K562 (cell line): ENCODE results near the gene DLGAP1. TPM values are rescaled to one million over a fixed set of nuclear protein-coding genes. Genes with fewer than 3 reads are reported as not detected.

Experiments
- BACH1 ChIP-seq: fragments of 200-800 bp; sonication (Bioruptor generic); IDR thresholded peaks from 2 replicates; pipeline ENCODE4 v1.6.1; 2016; ENCODE audit warnings: missing genetic modification characterization, missing compliant biosample characterization
- BRD4 ChIP-seq: fragments of 200-600 bp; sonication (generic); IDR thresholded peaks from 2 replicates; pipeline ENCODE4 v1.6.1; 2017; ENCODE audit warnings: inconsistent platforms
- CXXC5 ChIP-seq: fragments of 250-450 bp; sonication (Bioruptor Pico); IDR thresholded peaks from 2 replicates; pipeline ENCODE4 v1.8.0; 2022; ENCODE audit warnings: inconsistent platforms, mild to moderate bottlenecking, moderate library complexity
- ETV5 ChIP-seq: sonication (generic); formaldehyde crosslinking; IDR thresholded peaks from 2 replicates; pipeline ENCODE4 v1.4.0; 2020; ENCODE audit warnings: low read depth, mild to moderate bottlenecking, missing genetic modification reagents
- HDAC1 ChIP-seq, 2 experiments: fragments of 450-650 bp; IDR thresholded peaks; 2 replicates each; pipeline ENCODE4 v1.6.1; 2016 to 2017; ENCODE audit warnings: inconsistent platforms in 1 of 2, mild to moderate bottlenecking in 1 of 2, moderate library complexity in 1 of 2
- KDM5B ChIP-seq: fragments of 200-600 bp; sonication (generic); IDR thresholded peaks from 2 replicates; pipeline ENCODE4 v1.6.1; 2012; ENCODE audit warnings: low read depth, mild to moderate bottlenecking, moderate library complexity, low read length, control low read depth, inconsistent platforms; ENCODE audit not compliant: insufficient replicate concordance
- MEF2D ChIP-seq: conservative IDR thresholded peaks from 2 replicates; pipeline ENCODE4 v1.6.1; 2016; ENCODE audit warnings: low read depth, missing genetic modification characterization, missing compliant biosample characterization
- NELFE ChIP-seq: IDR thresholded peaks from 2 replicates; pipeline ENCODE4 v1.6.1; 2011; ENCODE audit warnings: mild to moderate bottlenecking; ENCODE audit not compliant: insufficient read depth, insufficient read length
- NFATC3 ChIP-seq: fragments of 450-650 bp; IDR thresholded peaks from 2 replicates; pipeline ENCODE4 v1.6.1; 2017; ENCODE audit warnings: mild to moderate bottlenecking
- POLR2B ChIP-seq: fragments of 450-650 bp; IDR thresholded peaks from 2 replicates; pipeline ENCODE4 v1.6.1; 2018; ENCODE audit warnings: low read depth; ENCODE audit not compliant: partially characterized antibody
- SAP30 ChIP-seq: fragments of 200-600 bp; sonication (generic); IDR thresholded peaks from 2 replicates; pipeline ENCODE4 v1.6.1; 2012; ENCODE audit warnings: borderline replicate concordance, low read depth, mild to moderate bottlenecking, moderate library complexity, low read length, control low read depth, inconsistent platforms; ENCODE audit not compliant: insufficient read depth, poor library complexity, severe bottlenecking
- SRSF1 ChIP-seq: fragments of 200-400 bp; formaldehyde crosslinking; IDR thresholded peaks from 2 replicates; pipeline ENCODE4 v1.6.1; 2017; ENCODE audit warnings: mild to moderate bottlenecking, low read depth, low read length, moderate library complexity
- SUPT5H ChIP-seq: fragments of 450-650 bp; IDR thresholded peaks from 2 replicates; pipeline ENCODE4 v1.6.1; 2016
- ZNF253 ChIP-seq: fragments of 250-450 bp; sonication (Bioruptor Pico); conservative IDR thresholded peaks from 2 replicates; pipeline ENCODE4 v1.6.1; 2021; ENCODE audit warnings: mild to moderate bottlenecking
- ZNF316 ChIP-seq: fragments of 450-650 bp; IDR thresholded peaks from 2 replicates; pipeline ENCODE4 v1.6.1; 2016
- ZNF507 ChIP-seq: conservative IDR thresholded peaks from 2 replicates; pipeline ENCODE4 v1.6.1; 2017; ENCODE audit warnings: missing genetic modification characterization, missing compliant biosample characterization
- ZNF583 ChIP-seq: fragments of 250-450 bp; sonication (Bioruptor Pico); IDR thresholded peaks from 2 replicates; pipeline ENCODE4 v1.4.0; 2020
- polyA plus RNA-seq, 8 experiments: library from polyadenylated mRNA; depleted of rRNA in 4 of 8; stranded (reverse) in 5 of 8; unstranded in 3 of 8; fragments of >200 nt; fragmentation: Nextera tagmentation in 2 of 8; fragmentation: Illumina TruSeq in 1 of 8; extraction: Ambion mirVana in 2 of 8; extraction: Trizol in 1 of 8; gene quantifications; 2 replicates each; pipeline versions ENCODE4 v1.2.1 to v1.2.3, GENCODE V29; 2011 to 2014; ENCODE audit warnings: inconsistent platforms in 1 of 8, missing spikeins in 1 of 8
- total RNA-seq, 7 experiments: library from RNA; depleted of rRNA in 6 of 7; stranded (reverse); fragments of >200 nt in 6 of 7; fragmentation: Illumina TruSeq in 2 of 7; extraction: Trizol in 2 of 7; gene quantifications; 2 replicates each; pipeline versions ENCODE4 v1.2.1 to v1.2.3, GENCODE V29; 2011 to 2021; ENCODE audit warnings: low replicate concordance in 1 of 7
- TF ChIP-seq, protein P1 (sequence below): fragments of 150-350 bp; conservative IDR thresholded peaks from 2 replicates; pipeline ENCODE4 v1.6.1; 2014; ENCODE audit warnings: low read length
- TF ChIP-seq, protein P2 (sequence below): fragments of 250-450 bp; sonication (Bioruptor Pico); IDR thresholded peaks from 2 replicates; pipeline ENCODE4 v1.4.0; 2020; ENCODE audit warnings: mild to moderate bottlenecking, moderate library complexity
- TF ChIP-seq, protein P3 (sequence below): sonication (generic); formaldehyde crosslinking; IDR thresholded peaks from 2 replicates; pipeline ENCODE4 v1.8.1; 2023; ENCODE audit warnings: mild to moderate bottlenecking, missing genetic modification reagents

DLGAP1 gene
- total and polyA plus RNA-seq, 9 of the 15 experiments (the other 6 are each of a cell fraction or from before 2014, with no cell fraction given): 0.04 to 0.22 (median 0.08) TPM

DNA sequence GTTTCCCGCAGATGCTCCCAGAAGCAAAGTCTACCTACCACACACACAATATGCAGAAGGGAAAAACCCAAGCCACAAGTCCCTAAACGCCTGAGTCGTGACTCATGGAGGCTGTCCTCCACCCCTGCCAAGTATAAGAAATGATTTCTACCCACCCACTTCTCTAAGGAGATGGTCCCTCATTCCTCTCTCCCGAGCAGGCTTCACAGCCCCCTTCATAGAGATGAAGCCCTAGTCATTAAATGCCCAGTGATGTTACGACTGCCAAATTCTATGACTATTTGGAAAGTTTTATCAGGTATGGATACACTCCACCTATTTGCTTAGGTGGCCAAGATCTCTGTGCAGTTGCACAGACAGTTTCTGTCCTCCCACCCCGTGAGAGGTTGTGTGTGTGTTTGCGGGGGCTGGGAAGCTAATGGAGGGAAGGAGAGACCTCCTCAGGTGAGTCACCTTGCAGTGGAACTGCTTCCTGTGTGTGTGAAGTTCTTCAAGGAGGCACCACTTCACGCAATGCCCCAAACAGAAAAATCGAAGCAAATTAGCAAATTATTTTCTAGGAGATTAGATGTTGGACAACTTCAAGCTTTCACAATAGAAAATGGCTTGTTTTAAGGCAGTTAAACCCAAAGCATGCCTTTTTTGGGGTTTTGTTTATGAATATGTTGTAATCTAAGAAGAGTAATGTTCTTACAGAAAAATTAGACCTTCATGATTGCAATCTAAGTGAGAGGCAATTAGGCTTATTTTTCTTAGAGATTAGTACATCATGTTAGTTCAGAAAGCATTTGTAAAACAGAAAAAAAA lies 830.0 kb downstream of the DLGAP1 start (continued):
- TF ChIP-seq SUPT5H (peak; percentile 18; the same call in 1 of the 2 replicates), POLR2B (peak; percentile 69), HDAC1 (IDR thresholded peaks at IDR 0.05) (0 out of 4 replicates have a peak, but pooled peaks of 1 of the 2 experiments have one; percentile 41), ETV5 (CRISPR knock-in tag) (peak; percentile 81), SAP30 (no peak), ZNF316 (no peak), ZNF253 (no peak), ZNF583 (CRISPR knock-in tag) (0 out of 2 replicates have a peak, but pooled peaks have one; percentile 17), MEF2D (tag) (peak; percentile 51; the same call in 1 of the 2 replicates), BRD4 (peak; percentile 91), ZNF507 (tag) (no peak), BACH1 (tag) (peak; percentile 13), CXXC5 (CRISPR knock-in tag) (peak; percentile 55), NFATC3 (peak; percentile 41; the same call in 1 of the 2 replicates), KDM5B (peak; percentile 70), NELFE (no peak), SRSF1 (no peak)
- TF ChIP-seq, protein P1, sequence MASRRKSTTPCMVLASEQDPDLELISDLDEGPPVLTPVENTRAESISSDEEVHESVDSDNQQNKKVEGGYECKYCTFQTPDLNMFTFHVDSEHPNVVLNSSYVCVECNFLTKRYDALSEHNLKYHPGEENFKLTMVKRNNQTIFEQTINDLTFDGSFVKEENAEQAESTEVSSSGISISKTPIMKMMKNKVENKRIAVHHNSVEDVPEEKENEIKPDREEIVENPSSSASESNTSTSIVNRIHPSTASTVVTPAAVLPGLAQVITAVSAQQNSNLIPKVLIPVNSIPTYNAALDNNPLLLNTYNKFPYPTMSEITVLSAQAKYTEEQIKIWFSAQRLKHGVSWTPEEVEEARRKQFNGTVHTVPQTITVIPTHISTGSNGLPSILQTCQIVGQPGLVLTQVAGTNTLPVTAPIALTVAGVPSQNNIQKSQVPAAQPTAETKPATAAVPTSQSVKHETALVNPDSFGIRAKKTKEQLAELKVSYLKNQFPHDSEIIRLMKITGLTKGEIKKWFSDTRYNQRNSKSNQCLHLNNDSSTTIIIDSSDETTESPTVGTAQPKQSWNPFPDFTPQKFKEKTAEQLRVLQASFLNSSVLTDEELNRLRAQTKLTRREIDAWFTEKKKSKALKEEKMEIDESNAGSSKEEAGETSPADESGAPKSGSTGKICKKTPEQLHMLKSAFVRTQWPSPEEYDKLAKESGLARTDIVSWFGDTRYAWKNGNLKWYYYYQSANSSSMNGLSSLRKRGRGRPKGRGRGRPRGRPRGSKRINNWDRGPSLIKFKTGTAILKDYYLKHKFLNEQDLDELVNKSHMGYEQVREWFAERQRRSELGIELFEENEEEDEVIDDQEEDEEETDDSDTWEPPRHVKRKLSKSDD: 0 out of 2 replicates have a peak, but pooled peaks have one; percentile 73
- TF ChIP-seq, protein P2, sequence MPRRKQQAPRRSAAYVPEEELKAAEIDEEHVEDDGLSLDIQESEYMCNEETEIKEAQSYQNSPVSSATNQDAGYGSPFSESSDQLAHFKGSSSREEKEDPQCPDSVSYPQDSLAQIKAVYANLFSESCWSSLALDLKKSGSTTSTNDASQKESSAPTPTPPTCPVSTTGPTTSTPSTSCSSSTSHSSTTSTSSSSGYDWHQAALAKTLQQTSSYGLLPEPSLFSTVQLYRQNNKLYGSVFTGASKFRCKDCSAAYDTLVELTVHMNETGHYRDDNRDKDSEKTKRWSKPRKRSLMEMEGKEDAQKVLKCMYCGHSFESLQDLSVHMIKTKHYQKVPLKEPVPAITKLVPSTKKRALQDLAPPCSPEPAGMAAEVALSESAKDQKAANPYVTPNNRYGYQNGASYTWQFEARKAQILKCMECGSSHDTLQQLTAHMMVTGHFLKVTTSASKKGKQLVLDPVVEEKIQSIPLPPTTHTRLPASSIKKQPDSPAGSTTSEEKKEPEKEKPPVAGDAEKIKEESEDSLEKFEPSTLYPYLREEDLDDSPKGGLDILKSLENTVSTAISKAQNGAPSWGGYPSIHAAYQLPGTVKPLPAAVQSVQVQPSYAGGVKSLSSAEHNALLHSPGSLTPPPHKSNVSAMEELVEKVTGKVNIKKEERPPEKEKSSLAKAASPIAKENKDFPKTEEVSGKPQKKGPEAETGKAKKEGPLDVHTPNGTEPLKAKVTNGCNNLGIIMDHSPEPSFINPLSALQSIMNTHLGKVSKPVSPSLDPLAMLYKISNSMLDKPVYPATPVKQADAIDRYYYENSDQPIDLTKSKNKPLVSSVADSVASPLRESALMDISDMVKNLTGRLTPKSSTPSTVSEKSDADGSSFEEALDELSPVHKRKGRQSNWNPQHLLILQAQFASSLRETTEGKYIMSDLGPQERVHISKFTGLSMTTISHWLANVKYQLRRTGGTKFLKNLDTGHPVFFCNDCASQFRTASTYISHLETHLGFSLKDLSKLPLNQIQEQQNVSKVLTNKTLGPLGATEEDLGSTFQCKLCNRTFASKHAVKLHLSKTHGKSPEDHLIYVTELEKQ (CRISPR knock-in tag): peak; percentile 73; the same call in 1 of the 2 replicates
- TF ChIP-seq, protein P3, sequence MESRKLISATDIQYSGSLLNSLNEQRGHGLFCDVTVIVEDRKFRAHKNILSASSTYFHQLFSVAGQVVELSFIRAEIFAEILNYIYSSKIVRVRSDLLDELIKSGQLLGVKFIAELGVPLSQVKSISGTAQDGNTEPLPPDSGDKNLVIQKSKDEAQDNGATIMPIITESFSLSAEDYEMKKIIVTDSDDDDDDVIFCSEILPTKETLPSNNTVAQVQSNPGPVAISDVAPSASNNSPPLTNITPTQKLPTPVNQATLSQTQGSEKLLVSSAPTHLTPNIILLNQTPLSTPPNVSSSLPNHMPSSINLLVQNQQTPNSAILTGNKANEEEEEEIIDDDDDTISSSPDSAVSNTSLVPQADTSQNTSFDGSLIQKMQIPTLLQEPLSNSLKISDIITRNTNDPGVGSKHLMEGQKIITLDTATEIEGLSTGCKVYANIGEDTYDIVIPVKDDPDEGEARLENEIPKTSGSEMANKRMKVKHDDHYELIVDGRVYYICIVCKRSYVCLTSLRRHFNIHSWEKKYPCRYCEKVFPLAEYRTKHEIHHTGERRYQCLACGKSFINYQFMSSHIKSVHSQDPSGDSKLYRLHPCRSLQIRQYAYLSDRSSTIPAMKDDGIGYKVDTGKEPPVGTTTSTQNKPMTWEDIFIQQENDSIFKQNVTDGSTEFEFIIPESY (CRISPR knock-in tag): no peak
